HG02885 (cell line): Measurements from ENCODE around the gene INSIG1.

Experiments used
- ATAC-seq: cut with Tn5 transposase; IDR thresholded peaks from one replicate; pipeline ENCODE4 v1.9.1; 2021; ENCODE audit warnings: mild to moderate bottlenecking; ENCODE audit not compliant: unreplicated experiment, poor library complexity

Gene INSIG1

GRCh38 chr7:155283565-155284194, 14.0 kb upstream of the INSIG1 start:
- ATAC-seq, result peak; percentile 93

- no peak for ATAC-seq
These were observed 13.0 kb upstream of the INSIG1 start for GRCh38 chr7:155284496-155285274.

GRCh38 chr7:155285423-155285822, 12.3 kb upstream of the INSIG1 start:
- ATAC-seq, result no peak

GRCh38 chr7:155285833-155286232, 11.8 kb upstream of the INSIG1 start:
- no peak for ATAC-seq

GRCh38 chr7:155286686-155287085, 11.0 kb upstream of the INSIG1 start:
- no peak for ATAC-seq

- ATAC-seq, result no peak
These were observed 10.3 kb upstream of the INSIG1 start for GRCh38 chr7:155287284-155287935.

GRCh38 chr7:155288055-155288454, 9.6 kb upstream of the INSIG1 start:
- no peak for ATAC-seq

- ATAC-seq, result no peak
These were observed 8.6 kb upstream of the INSIG1 start for GRCh38 chr7:155289107-155289506.

- no peak for ATAC-seq
These were observed 7.7 kb upstream of the INSIG1 start for GRCh38 chr7:155289949-155290501.

- ATAC-seq, result no peak
These were observed 6.6 kb upstream of the INSIG1 start for GRCh38 chr7:155291045-155291530.

- no peak for ATAC-seq
These were observed 5.9 kb upstream of the INSIG1 start for GRCh38 chr7:155291729-155292128.

- ATAC-seq, result no peak
These were observed 4.9 kb upstream of the INSIG1 start for GRCh38 chr7:155292680-155293226.

GRCh38 chr7:155293721-155294510, 3.8 kb upstream of the INSIG1 start:
- ATAC-seq, result no peak

- no peak for ATAC-seq
These were observed 3.2 kb upstream of the INSIG1 start for GRCh38 chr7:155294511-155294778.

- no peak for ATAC-seq
These were observed 2.2 kb upstream of the INSIG1 start for GRCh38 chr7:155295511-155295910.

- no peak for ATAC-seq
These were observed 1.5 kb upstream of the INSIG1 start for GRCh38 chr7:155296006-155296787.

- ATAC-seq, result peak; percentile 41
These were observed 726 bp upstream of the INSIG1 start for GRCh38 chr7:155296788-155297516.

- no peak for ATAC-seq
These were observed 683 bp downstream of the INSIG1 start for GRCh38 chr7:155298288-155298833.
